CD8-positive, alpha-beta memory T cell (primary cell): ENCODE results near the gene SLC22A15. TPM values are rescaled to one million over a fixed set of nuclear protein-coding genes. Genes with fewer than 3 reads are reported as not detected.
"Not testable (repeated sequence)": the region's sequence is repeated elsewhere in the genome, so short reads cannot be mapped to it uniquely, and the experiment has no call there.

Source experiments
- CTCF ChIA-PET: fragments of 350-600 bp; sonication (Branson Sonifier 250); formaldehyde crosslinking; loops from one replicate; lab custom pipeline; 2021; ENCODE audit warnings: antibody characterized with exemption; lab: Charles Lee
- POLR2A ChIA-PET: fragments of 350-600 bp; sonication (Branson Sonifier 250); formaldehyde crosslinking; loops from one replicate; lab custom pipeline; 2021; ENCODE audit warnings: antibody characterized with exemption; lab: Charles Lee
- DNase-seq, 5 donors: peaks; one replicate each; pipeline versions ENCODE4 v3.0.0 to v3.0.0-alpha.2; 2020 to 2022; ENCODE audit warnings: mixed read lengths in 1 of 5
- H3K27ac ChIP-seq: one replicate; pipeline ENCODE4 v1.7.0; 2013; ENCODE audit warnings: low read depth, mild to moderate bottlenecking, low read length, moderate library complexity
- H3K27me3 ChIP-seq: 2 replicates; pipeline ENCODE4 v1.7.0; 2013; ENCODE audit warnings: low read length, mild to moderate bottlenecking; ENCODE audit not compliant: insufficient read depth, poor library complexity, severe bottlenecking
- H3K36me3 ChIP-seq: 2 replicates; pipeline ENCODE4 v1.7.0; 2013; ENCODE audit warnings: mild to moderate bottlenecking, low read length, moderate library complexity; ENCODE audit not compliant: insufficient read depth
- H3K4me1 ChIP-seq: 2 replicates; pipeline ENCODE4 v1.7.0; 2013; ENCODE audit warnings: mild to moderate bottlenecking, low read length, moderate library complexity; ENCODE audit not compliant: insufficient read depth
- H3K4me3 ChIP-seq: 2 replicates; pipeline ENCODE4 v1.7.0; 2013; ENCODE audit warnings: mild to moderate bottlenecking, low read length
- H3K9me3 ChIP-seq: 2 replicates; pipeline ENCODE4 v1.7.0; 2013; ENCODE audit warnings: mild to moderate bottlenecking, low read length
- H3K27ac Mint-ChIP-seq, 8 donors: one replicate each; pipeline ENCODE4 v1.8.0; 2020 to 2021; ENCODE audit warnings: mixed read lengths in 8 of 8, mild to moderate bottlenecking in 6 of 8, inconsistent platforms in 3 of 8, moderate library complexity in 3 of 8
- H3K27me3 Mint-ChIP-seq, 2 donors: one replicate each; pipeline ENCODE4 v1.8.0; 2020 to 2021; ENCODE audit warnings: mixed read lengths in 2 of 2, mild to moderate bottlenecking in 1 of 2, moderate library complexity in 1 of 2
- H3K36me3 Mint-ChIP-seq, 3 donors: one replicate each; pipeline ENCODE4 v1.8.0; 2020 to 2021; ENCODE audit warnings: mixed read lengths in 3 of 3, inconsistent platforms in 1 of 3, mild to moderate bottlenecking in 1 of 3
- H3K4me1 Mint-ChIP-seq, 3 donors: one replicate each; pipeline ENCODE4 v1.8.0; 2020 to 2021; ENCODE audit warnings: mixed read lengths in 3 of 3, inconsistent platforms in 1 of 3, mild to moderate bottlenecking in 1 of 3
- H3K4me3 Mint-ChIP-seq, 7 donors: one replicate each; pipeline ENCODE4 v1.8.0; 2020 to 2021; ENCODE audit warnings: mixed read lengths in 7 of 7, mild to moderate bottlenecking in 6 of 7, moderate library complexity in 4 of 7, inconsistent platforms in 2 of 7
- H3K9me3 Mint-ChIP-seq, 5 donors: one replicate each; pipeline ENCODE4 v1.8.0; 2020 to 2022; ENCODE audit warnings: mixed read lengths in 5 of 5, mild to moderate bottlenecking in 3 of 5, moderate library complexity in 2 of 5, inconsistent platforms in 1 of 5
- polyA plus RNA-seq: library from polyadenylated mRNA; unstranded; fragments of 300-500 nt; fragmentation: Illumina TruSeq; gene quantifications from one replicate; pipeline ENCODE4 v1.2.3, GENCODE V29; 2021
- total RNA-seq, 2 experiments: library from RNA; stranded (reverse); gene quantifications; one replicate each; pipeline ENCODE4 v1.2.3, GENCODE V29; 2021

SLC22A15 gene
- total and polyA plus RNA-seq, 3 experiments from 2014 or later = 0.68 to 1.2 TPM; not detected in 1

DNA sequence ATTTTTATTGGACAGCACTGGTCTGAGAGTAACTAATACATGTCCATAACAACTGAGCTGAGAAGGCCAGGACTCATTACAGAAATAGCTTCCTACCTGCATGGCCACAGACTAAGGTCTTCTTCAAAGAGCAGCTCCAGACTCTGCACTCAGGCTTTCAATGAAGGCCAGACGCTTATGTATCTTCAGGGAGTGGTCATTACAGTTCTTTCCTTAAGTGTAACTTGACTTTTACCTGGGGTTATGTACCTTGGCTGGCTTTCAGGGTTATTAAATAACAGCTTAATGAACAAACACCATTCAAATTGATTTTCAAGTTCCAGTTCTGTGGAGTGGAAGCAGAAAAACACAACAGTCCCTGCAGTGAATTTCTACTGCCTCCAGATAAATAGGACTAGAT, 23.8 kb upstream of the SLC22A15 start:
- Histone ChIP-seq H3K4me3 (no peak overlapping the region), H3K27me3 (no peaks in the 10 kb centered on the region), H3K4me1 (no peaks in the 10 kb centered on the region), H3K9me3 (no peaks in the 10 kb centered on the region), H3K27ac (no peak overlapping the region), H3K36me3 (no peaks in the 10 kb centered on the region)
- H3K4me1 Mint-ChIP-seq = no peaks in the 10 kb centered on the region
- DNase-seq = no peak
- peaks cover 21 to 25% of the 10 kb centered on the region in 2 donors for H3K27me3 Mint-ChIP-seq
- CTCF ChIA-PET = no interaction called here
- H3K4me3 Mint-ChIP-seq = no peak overlapping the region
- H3K36me3 Mint-ChIP-seq = peaks cover 0 to 4% (median 0%) of the 10 kb centered on the region in 3 donors
- POLR2A ChIA-PET = no interaction called here
- no peak overlapping the region for H3K27ac Mint-ChIP-seq
- peaks cover 0 to 2% (median 0%) of the 10 kb centered on the region in 5 donors for H3K9me3 Mint-ChIP-seq

DNA sequence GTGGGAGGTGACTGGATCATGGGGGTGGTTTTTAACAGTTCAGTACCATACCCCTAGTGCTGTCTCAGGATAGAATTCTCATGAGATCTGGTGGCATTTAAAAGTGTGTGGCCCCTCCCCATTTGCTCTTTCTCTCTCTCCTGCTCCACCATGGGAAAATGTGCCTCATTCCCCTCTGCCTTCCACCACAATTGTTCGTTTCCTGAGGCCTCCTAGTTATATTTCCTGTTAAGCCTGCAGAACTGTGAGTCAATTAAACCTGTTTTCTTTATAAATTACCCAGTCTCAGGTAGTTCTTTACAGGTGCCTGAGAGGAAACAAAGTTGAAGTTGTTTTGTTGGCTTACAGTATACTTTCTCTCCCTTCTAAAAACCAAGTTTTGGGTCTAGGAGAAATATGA, 23.1 kb upstream of the SLC22A15 start:
- peaks cover 21 to 25% of the 10 kb centered on the region in 2 donors for H3K27me3 Mint-ChIP-seq

DNA sequence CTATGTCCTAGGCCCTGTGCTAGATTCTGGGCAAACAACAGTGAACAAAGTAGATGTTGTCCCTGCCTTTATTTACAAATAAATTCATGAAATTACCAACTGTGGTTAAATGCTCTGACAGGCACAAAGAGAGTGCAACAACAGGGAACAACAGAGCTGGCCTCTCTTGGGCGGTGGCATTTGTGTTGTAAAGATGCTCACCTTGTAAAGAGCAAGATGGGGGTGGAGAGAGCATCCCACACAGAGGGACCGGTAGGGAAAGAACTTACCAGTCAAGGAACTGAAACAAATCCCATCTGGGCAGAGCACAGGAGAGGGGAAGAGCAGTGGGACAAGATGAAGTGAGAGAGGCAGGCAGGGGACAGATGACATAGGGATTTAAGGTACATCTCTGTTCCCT, 21.6 kb upstream of the SLC22A15 start:
- no peak overlapping the region for H3K27ac Mint-ChIP-seq
- no peak overlapping the region for H3K27ac ChIP-seq

More for the DNA sequence above, 23.1 kb upstream of the SLC22A15 start:
- Mint-ChIP-seq H3K27ac (peak overlapping the region in 1 of 8 donors; percentile 77), H3K9me3 (peaks cover 0 to 2% (median 0%) of the 10 kb centered on the region in 5 donors), H3K4me1 (no peaks in the 10 kb centered on the region), H3K4me3 (no peak overlapping the region), H3K36me3 (peaks cover 0 to 4% (median 0%) of the 10 kb centered on the region in 3 donors)
- Histone ChIP-seq H3K9me3 (no peaks in the 10 kb centered on the region), H3K36me3 (no peaks in the 10 kb centered on the region), H3K27me3 (no peaks in the 10 kb centered on the region), H3K4me1 (no peaks in the 10 kb centered on the region), H3K27ac (no peak overlapping the region), H3K4me3 (no peak overlapping the region)
- DNase-seq = no peak
- ChIA-PET POLR2A (no interaction called here), CTCF (no interaction called here)

DNA sequence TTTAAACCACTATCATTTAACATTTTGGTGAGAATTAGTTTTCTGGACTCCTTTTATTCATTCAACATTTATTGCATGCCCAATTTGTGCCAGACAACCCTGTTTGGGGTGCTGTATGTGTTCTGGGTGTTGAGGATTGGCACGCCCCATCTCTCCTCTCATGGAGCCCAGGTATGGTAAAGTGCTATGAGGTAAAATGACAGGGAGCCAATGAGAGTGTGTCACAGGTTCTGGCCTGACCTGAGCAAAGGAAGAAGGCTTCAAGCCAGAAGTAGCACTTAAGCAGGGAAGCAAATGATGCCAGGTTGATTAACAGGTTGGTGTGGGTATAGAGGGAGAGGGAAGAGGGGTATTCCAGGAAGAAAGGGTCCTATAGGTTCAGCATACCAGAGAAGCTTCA, 21.1 kb upstream of the SLC22A15 start:
- CTCF ChIA-PET = no interaction called here
- POLR2A ChIA-PET = no interaction called here
- peaks cover 0 to 4% (median 0%) of the 10 kb centered on the region in 3 donors for H3K36me3 Mint-ChIP-seq

More for the DNA sequence above, 21.6 kb upstream of the SLC22A15 start:
- Mint-ChIP-seq H3K4me1 (no peaks in the 10 kb centered on the region), H3K9me3 (no peaks in the 10 kb centered on the region), H3K36me3 (peaks cover 0 to 4% (median 0%) of the 10 kb centered on the region in 3 donors), H3K27me3 (peaks cover 21 to 24% of the 10 kb centered on the region in 2 donors), H3K4me3 (no peak overlapping the region)
- Histone ChIP-seq H3K27me3 (no peaks in the 10 kb centered on the region), H3K4me1 (no peaks in the 10 kb centered on the region), H3K36me3 (no peaks in the 10 kb centered on the region), H3K4me3 (no peak overlapping the region), H3K9me3 (no peaks in the 10 kb centered on the region)
- ChIA-PET POLR2A (no interaction called here), CTCF (no interaction called here)
- no peak for DNase-seq

DNA sequence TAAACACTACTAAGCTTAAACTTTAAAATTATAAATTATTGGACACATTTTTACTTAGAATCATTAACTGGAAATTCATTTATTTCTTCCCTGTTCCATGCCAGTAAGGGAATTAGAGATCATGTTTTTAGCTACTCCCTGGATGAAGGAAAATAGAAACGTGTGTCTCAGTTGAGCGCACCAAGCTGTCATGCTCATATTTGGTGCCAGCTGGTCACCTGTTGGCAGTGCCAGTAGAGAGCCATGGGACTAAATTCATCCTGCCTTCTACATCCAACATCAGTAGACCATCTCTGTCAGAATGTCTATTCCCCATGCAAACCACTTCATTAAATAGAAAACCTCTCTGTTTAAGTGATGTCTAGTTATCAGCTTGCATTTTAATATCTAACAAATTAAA, 17.4 kb upstream of the SLC22A15 start:
- Histone ChIP-seq H3K36me3 (no peaks in the 10 kb centered on the region), H3K4me1 (no peaks in the 10 kb centered on the region), H3K27ac (no peak overlapping the region), H3K9me3 (no peaks in the 10 kb centered on the region), H3K4me3 (no peak overlapping the region), H3K27me3 (no peaks in the 10 kb centered on the region)
- Mint-ChIP-seq H3K27me3 (peaks cover 22 to 60% of the 10 kb centered on the region in 2 donors), H3K4me1 (no peaks in the 10 kb centered on the region), H3K27ac (no peak overlapping the region), H3K4me3 (no peak overlapping the region), H3K9me3 (no peaks in the 10 kb centered on the region), H3K36me3 (peaks cover 0 to 4% (median 0%) of the 10 kb centered on the region in 3 donors)
- ChIA-PET POLR2A (no interaction called here), CTCF (interaction anchor here (1.6 kb wide), 1 partner anchor 12 kb away, joined by 3 read pairs; no protein-coding TSS in a partner anchor)
- DNase-seq = no peak

More for the DNA sequence above, 21.1 kb upstream of the SLC22A15 start:
- no peaks in the 10 kb centered on the region for H3K9me3 Mint-ChIP-seq
- no peaks in the 10 kb centered on the region for H3K36me3 ChIP-seq
- no peak overlapping the region for H3K4me3 Mint-ChIP-seq
- no peak overlapping the region for H3K27ac ChIP-seq
- no peak overlapping the region for H3K4me3 ChIP-seq
- H3K27me3 Mint-ChIP-seq = peaks cover 20 to 29% of the 10 kb centered on the region in 2 donors
- H3K27ac Mint-ChIP-seq = no peak overlapping the region
- H3K9me3 ChIP-seq = no peaks in the 10 kb centered on the region
- H3K4me1 ChIP-seq = no peaks in the 10 kb centered on the region
- DNase-seq = no peak
- no peaks in the 10 kb centered on the region for H3K4me1 Mint-ChIP-seq
- no peaks in the 10 kb centered on the region for H3K27me3 ChIP-seq

DNA sequence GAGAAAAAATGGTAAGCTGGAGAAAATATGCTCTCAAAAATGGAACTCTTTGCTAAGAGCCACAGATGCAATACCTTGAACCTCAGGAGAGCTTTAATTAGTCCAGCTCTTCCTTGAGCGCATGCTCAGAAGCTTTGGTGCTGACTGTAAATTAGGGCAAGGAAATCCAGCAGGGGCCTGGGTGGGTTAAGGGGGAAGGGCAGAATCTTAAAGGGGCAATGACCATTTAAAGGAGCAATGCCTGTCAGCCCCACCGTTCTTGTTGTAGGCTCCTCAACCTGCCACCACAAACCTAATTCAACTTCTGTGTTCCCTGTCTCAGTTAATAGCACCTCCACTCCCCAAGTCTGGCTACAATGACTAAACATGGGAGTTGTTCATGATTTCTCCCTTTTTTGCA, 6.8 kb upstream of the SLC22A15 start:
- Mint-ChIP-seq H3K4me3 (no peak overlapping the region), H3K27me3 (peaks cover 21 to 63% of the 10 kb centered on the region in 2 donors), H3K9me3 (peaks cover 0 to 3% (median 0%) of the 10 kb centered on the region in 5 donors), H3K36me3 (no peaks in the 10 kb centered on the region), H3K27ac (no peak overlapping the region), H3K4me1 (no peaks in the 10 kb centered on the region)
- Histone ChIP-seq H3K9me3 (no peaks in the 10 kb centered on the region), H3K27me3 (no peaks in the 10 kb centered on the region), H3K4me1 (no peaks in the 10 kb centered on the region), H3K36me3 (no peaks in the 10 kb centered on the region), H3K4me3 (no peak overlapping the region), H3K27ac (no peak overlapping the region)
- ChIA-PET CTCF (no interaction called here), POLR2A (no interaction called here)
- DNase-seq = no peak

DNA sequence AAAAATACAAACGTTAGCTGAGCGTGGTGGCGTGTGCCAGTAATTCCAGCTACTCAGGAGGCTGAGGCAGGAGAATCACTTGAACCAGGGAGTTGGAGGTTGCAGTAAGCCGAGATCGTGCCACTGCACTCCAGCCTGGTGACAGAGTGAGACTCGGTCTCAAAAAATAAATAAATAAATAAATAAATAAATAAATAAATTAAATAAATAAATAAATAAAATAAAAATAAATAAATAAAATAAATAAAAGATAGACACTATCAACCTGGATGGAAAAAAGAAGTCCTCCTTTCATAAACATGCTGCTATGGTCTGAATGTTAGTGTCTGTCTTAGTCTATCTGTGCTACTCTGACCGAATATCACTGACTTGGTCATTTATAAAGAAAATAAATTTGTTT, 4.5 kb upstream of the SLC22A15 start:
- CTCF ChIA-PET, DNase-seq, H3K27ac ChIP-seq, H3K9me3 Mint-ChIP-seq, H3K4me3 ChIP-seq, H3K27me3 ChIP-seq, H3K4me3 Mint-ChIP-seq, H3K4me1 Mint-ChIP-seq, H3K4me1 ChIP-seq, H3K27ac Mint-ChIP-seq, H3K9me3 ChIP-seq, H3K36me3 ChIP-seq, POLR2A ChIA-PET, H3K36me3 Mint-ChIP-seq: not testable (repeated sequence)
- peaks cover 17 to 59% of the 10 kb centered on the region in 2 donors for H3K27me3 Mint-ChIP-seq

DNA sequence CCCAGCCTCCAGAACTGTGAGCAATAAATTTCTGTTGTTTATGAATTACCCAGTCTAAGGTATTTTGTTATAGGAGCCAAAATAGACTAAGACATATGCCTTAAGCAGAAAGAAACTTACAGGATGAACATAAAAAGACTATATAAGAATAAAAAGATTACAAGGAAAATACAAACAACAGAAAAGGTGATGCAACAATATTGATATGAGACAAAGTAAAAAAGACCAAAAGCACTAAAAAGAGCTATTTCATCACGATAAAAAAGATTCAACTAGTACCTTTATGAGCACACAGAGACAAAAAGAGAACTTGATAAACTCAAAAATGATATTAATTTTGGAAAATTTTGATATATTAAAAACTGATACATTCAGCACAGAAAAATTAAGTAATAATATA, 3.2 kb upstream of the SLC22A15 start:
- Histone ChIP-seq H3K4me1 (peaks cover 4% of the 10 kb centered on the region), H3K4me3 (no peak overlapping the region), H3K36me3 (no peaks in the 10 kb centered on the region), H3K27me3 (no peaks in the 10 kb centered on the region), H3K9me3 (no peaks in the 10 kb centered on the region), H3K27ac (no peak overlapping the region)
- Mint-ChIP-seq H3K27me3 (peaks cover 21 to 66% of the 10 kb centered on the region in 2 donors), H3K36me3 (peaks cover 0 to 2% (median 0%) of the 10 kb centered on the region in 3 donors), H3K9me3 (no peaks in the 10 kb centered on the region), H3K4me3 (no peak overlapping the region), H3K4me1 (peaks cover 9 to 20% (median 9%) of the 10 kb centered on the region in 3 donors), H3K27ac (no peak overlapping the region)
- CTCF ChIA-PET = no interaction called here
- no peak for DNase-seq
- POLR2A ChIA-PET = no interaction called here
